ENCODE results near the gene CYP24A1.

DNA sequence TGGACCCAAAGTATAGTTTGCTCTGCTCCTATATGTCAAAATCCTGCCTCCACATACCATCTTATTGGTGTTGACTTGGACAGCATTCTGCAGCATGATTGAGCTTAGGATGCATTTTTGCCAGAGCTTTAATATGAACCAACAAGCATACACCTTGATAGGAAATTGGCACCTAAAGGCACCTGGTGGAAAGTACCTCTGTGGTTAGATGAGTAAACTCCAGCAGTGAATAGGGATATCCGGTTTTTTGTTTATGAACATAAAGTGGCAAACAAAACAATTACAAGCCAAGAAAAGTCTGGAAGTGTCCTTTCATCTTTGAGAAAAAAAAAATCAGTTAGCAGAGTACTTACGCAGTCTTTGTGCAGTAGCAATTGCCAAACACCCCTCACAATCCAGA is 6.2 kb upstream of the CYP24A1 start:
- TF ChIP-seq GATA2 (IDR thresholded peaks at IDR 0.05; ENCODE audit: low read depth, low read length) (no peak), GATA3 (IDR thresholded peaks at IDR 0.05; ENCODE audit: low read depth, low read length) (no peak)
